K562 (cell line): ENCODE results near the gene CD101. TPM values are rescaled to one million over a fixed set of nuclear protein-coding genes. Genes with fewer than 3 reads are reported as not detected.
A peak's percentile ranks its signal among the peaks of the same experiment; 100 is the strongest.

Experiments
- ATF1 ChIP-seq, 2 experiments: fragments of 450-650 bp in 1 of 2; IDR thresholded peaks; 2 replicates each; pipeline ENCODE4 v1.6.1; 2016; ENCODE audit warnings: missing compliant biosample characterization in 1 of 2, missing genetic modification characterization in 1 of 2
- CTCF ChIP-seq, 3 experiments: IDR thresholded peaks in 2 of 3; conservative IDR thresholded peaks in 1 of 3; 2 replicates each; pipeline ENCODE4 v1.5.1; 2011 to 2012; ENCODE audit warnings: low read length in 3 of 3, mild to moderate bottlenecking in 3 of 3, control low read depth in 2 of 3, improper control_type of control experiment in 1 of 3, inconsistent platforms in 1 of 3, low read depth in 1 of 3, mixed read lengths in 1 of 3, moderate library complexity in 1 of 3; ENCODE audit not compliant: insufficient read depth in 2 of 3
- ESRRA ChIP-seq: fragments of 450-650 bp; IDR thresholded peaks from 2 replicates; pipeline ENCODE4 v1.6.1; 2014; ENCODE audit warnings: low read depth, mild to moderate bottlenecking, moderate library complexity, borderline replicate concordance
- L3MBTL2 ChIP-seq: fragments of 450-650 bp; IDR thresholded peaks from 2 replicates; pipeline ENCODE4 v1.6.1; 2016; ENCODE audit warnings: mild to moderate bottlenecking, moderate library complexity
- MITF ChIP-seq: IDR thresholded peaks from 2 replicates; pipeline ENCODE4 v1.6.1; 2014; ENCODE audit warnings: antibody characterized with exemption
- RCOR1 ChIP-seq, 2 experiments: IDR thresholded peaks; 2 replicates each; pipeline ENCODE4 v1.6.1; 2012; ENCODE audit warnings: low read depth in 2 of 2, low read length in 2 of 2, borderline replicate concordance in 1 of 2, improper control_type of control experiment in 1 of 2
- REST ChIP-seq, 2 experiments: fragments of 450-650 bp; formaldehyde crosslinking in 1 of 2; IDR thresholded peaks; 2 replicates each; pipeline versions ENCODE4 v1.4.0 to v1.6.1; 2014 to 2020; ENCODE audit warnings: mild to moderate bottlenecking in 2 of 2, borderline replicate concordance in 1 of 2, low read depth in 1 of 2
- SMARCA4 ChIP-seq: fragments of 450-650 bp; IDR thresholded peaks from 2 replicates; pipeline ENCODE4 v1.6.1; 2016
- SMARCE1 ChIP-seq: fragments of 450-650 bp; IDR thresholded peaks from 2 replicates; pipeline ENCODE4 v1.7.1; 2016; ENCODE audit warnings: mild to moderate bottlenecking
- SPI1 ChIP-seq: IDR thresholded peaks from 2 replicates; pipeline ENCODE4 v1.6.1; 2011; ENCODE audit warnings: low read depth, low read length, control low read depth, borderline replicate concordance
- SRF ChIP-seq, 2 experiments: fragments of 250-450, 450-650 bp in 1 of 2; sonication (Bioruptor Pico) in 1 of 2; sonication (generic) in 1 of 2; formaldehyde crosslinking; IDR thresholded peaks; 2 replicates each; pipeline versions ENCODE4 v1.5.0 to v1.5.1; 2020 to 2022; ENCODE audit warnings: mild to moderate bottlenecking in 1 of 2, missing genetic modification reagents in 1 of 2
- TRIM24 ChIP-seq, 2 experiments: fragments of 450-650 bp; IDR thresholded peaks; 2 replicates each; pipeline ENCODE4 v1.6.1; 2016
- ZBTB7A ChIP-seq: IDR thresholded peaks from 2 replicates; pipeline ENCODE4 v1.6.1; 2011; ENCODE audit warnings: low read depth, mild to moderate bottlenecking, low read length, moderate library complexity, borderline replicate concordance; ENCODE audit not compliant: control insufficient read depth
- ZNF140 ChIP-seq: fragments of 250-450 bp; sonication (Bioruptor Pico); IDR thresholded peaks from 2 replicates; pipeline ENCODE4 v1.8.0; 2021; ENCODE audit warnings: moderate library complexity, mild to moderate bottlenecking, inconsistent platforms
- polyA plus RNA-seq, 8 experiments: library from polyadenylated mRNA; depleted of rRNA in 4 of 8; stranded (reverse) in 5 of 8; unstranded in 3 of 8; fragments of >200 nt; fragmentation: Nextera tagmentation in 2 of 8; fragmentation: Illumina TruSeq in 1 of 8; extraction: Ambion mirVana in 2 of 8; extraction: Trizol in 1 of 8; gene quantifications; 2 replicates each; pipeline versions ENCODE4 v1.2.1 to v1.2.3, GENCODE V29; 2011 to 2014; ENCODE audit warnings: inconsistent platforms in 1 of 8, missing spikeins in 1 of 8
- total RNA-seq, 7 experiments: library from RNA; depleted of rRNA in 6 of 7; stranded (reverse); fragments of >200 nt in 6 of 7; fragmentation: Illumina TruSeq in 2 of 7; extraction: Trizol in 2 of 7; gene quantifications; 2 replicates each; pipeline versions ENCODE4 v1.2.1 to v1.2.3, GENCODE V29; 2011 to 2021; ENCODE audit warnings: low replicate concordance in 1 of 7
- TF ChIP-seq, protein P1 (sequence below): fragments of 250-450 bp; sonication (Bioruptor Pico); IDR thresholded peaks from 2 replicates; pipeline ENCODE4 v1.8.0; 2021; ENCODE audit warnings: mild to moderate bottlenecking, moderate library complexity

The CD101 gene
- total and polyA plus RNA-seq, 9 of the 15 experiments (the other 6 are each of a cell fraction or from before 2014, with no cell fraction given), result 0.04 to 1.1 (median 0.20) TPM

- peak; percentile 28; the same call in 1 of the 2 replicates for TF ChIP-seq REST (IDR thresholded peaks at IDR 0.05; ENCODE audit: borderline replicate concordance)
- TF ChIP-seq REST (CRISPR knock-in tag; IDR thresholded peaks at IDR 0.05; ENCODE audit: low read depth), result no peak
- TF ChIP-seq L3MBTL2, result peak; percentile 33; the same call in 1 of the 2 replicates
- peak; percentile 70 for TF ChIP-seq MITF
- TF ChIP-seq SRF (CRISPR knock-in tag; IDR thresholded peaks at IDR 0.05), result no peak
- TF ChIP-seq RCOR1 (IDR thresholded peaks at IDR 0.05; ENCODE audit: borderline replicate concordance in 1 of 2, low read depth in 2 of 2, low read length in 2 of 2), result 0 out of 4 replicates have a peak, but pooled peaks of 1 of the 2 experiments have one; percentile 3
- TF ChIP-seq SMARCA4, result 0 out of 2 replicates have a peak, but pooled peaks have one; percentile 21
- TF ChIP-seq TRIM24 (IDR thresholded peaks at IDR 0.05), result no peak
- TF ChIP-seq ZNF140 (CRISPR knock-in tag), result no peak
- peak in 2 of 3 experiments; percentile 36 to 38; a peak in 2 of 6 replicates for TF ChIP-seq CTCF (IDR thresholded peaks at IDR 0.05 in 2 of 3, conservative IDR thresholded peaks at IDR 0.05 in 1 of 3; ENCODE audit: insufficient read depth in 2 of 3, low read depth in 1 of 3, low read length in 3 of 3)
- no peak for TF ChIP-seq ATF1 (CRISPR knock-in tag; IDR thresholded peaks at IDR 0.05)
- no peak for TF ChIP-seq ATF1 (tag; IDR thresholded peaks at IDR 0.05)
- peak; percentile 36; the same call in 1 of the 2 replicates for TF ChIP-seq ZBTB7A
- TF ChIP-seq SMARCE1, result no peak
- TF ChIP-seq, protein P1, sequence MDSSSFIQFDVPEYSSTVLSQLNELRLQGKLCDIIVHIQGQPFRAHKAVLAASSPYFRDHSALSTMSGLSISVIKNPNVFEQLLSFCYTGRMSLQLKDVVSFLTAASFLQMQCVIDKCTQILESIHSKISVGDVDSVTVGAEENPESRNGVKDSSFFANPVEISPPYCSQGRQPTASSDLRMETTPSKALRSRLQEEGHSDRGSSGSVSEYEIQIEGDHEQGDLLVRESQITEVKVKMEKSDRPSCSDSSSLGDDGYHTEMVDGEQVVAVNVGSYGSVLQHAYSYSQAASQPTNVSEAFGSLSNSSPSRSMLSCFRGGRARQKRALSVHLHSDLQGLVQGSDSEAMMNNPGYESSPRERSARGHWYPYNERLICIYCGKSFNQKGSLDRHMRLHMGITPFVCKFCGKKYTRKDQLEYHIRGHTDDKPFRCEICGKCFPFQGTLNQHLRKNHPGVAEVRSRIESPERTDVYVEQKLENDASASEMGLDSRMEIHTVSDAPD (CRISPR knock-in tag), result no peak
- peak; percentile 59; the same call in 1 of the 2 replicates for TF ChIP-seq SPI1
- peak; percentile 31; the same call in 1 of the 2 replicates for TF ChIP-seq ESRRA
Observed at GRCh38 chr1:117036018-117036461, 34.5 kb downstream of the CD101 start (continued).
